H1 (cell line): ENCODE results near the gene HS2ST1. TPM values are rescaled to one million over a fixed set of nuclear protein-coding genes. Genes with fewer than 3 reads are reported as not detected.

Experiments used
- CTCF ChIA-PET: fragments of 300-600 bp; sonication (Branson Sonifier 250); formaldehyde crosslinking; loops from one replicate; lab custom pipeline; 2021; ENCODE audit not compliant: partially characterized antibody; lab: Charles Lee
- POLR2A ChIA-PET: fragments of 300-600 bp; sonication (Branson Sonifier 250); formaldehyde crosslinking; loops from one replicate; lab custom pipeline; 2021; ENCODE audit warnings: inconsistent platforms; ENCODE audit not compliant: partially characterized antibody; lab: Charles Lee
- DNase-seq, 2 experiments: peaks; one replicate each; pipeline versions ENCODE4 v3.0.0 to v3.0.0-alpha.2; 2010 to 2022; ENCODE audit warnings: low spot score in 2 of 2, low read depth in 1 of 2, mixed read lengths in 1 of 2
- FAIRE-seq: peaks from 2 replicates; lab custom pipeline; 2011; peaks lifted over from hg19 to GRCh38; lab: Jason Lieb, UNC
- H2AFZ ChIP-seq: 2 replicates; pipeline ENCODE4 v1.8.1; 2012; ENCODE audit warnings: low read length, inconsistent platforms
- H2AK5ac ChIP-seq: 2 replicates; pipeline ENCODE4 v1.6.1; 2013; ENCODE audit warnings: low read depth, low read length
- H2BK120ac ChIP-seq: replicated peaks from 2 replicates; pipeline ENCODE3; 2013; ENCODE audit warnings: low read depth, low read length, inconsistent platforms
- H2BK12ac ChIP-seq: 2 replicates; pipeline ENCODE4 v1.6.1; 2013; ENCODE audit warnings: low read depth, low read length
- H2BK15ac ChIP-seq: 2 replicates; pipeline ENCODE4 v1.6.1; 2013; ENCODE audit warnings: low read length
- H2BK20ac ChIP-seq: 2 replicates; pipeline ENCODE4 v1.6.1; 2013; ENCODE audit warnings: low read length
- H2BK5ac ChIP-seq: 2 replicates; pipeline ENCODE4 v1.6.1; 2013; ENCODE audit warnings: low read depth, low read length
- H3K14ac ChIP-seq: 2 replicates; pipeline ENCODE4 v1.6.1; 2013; ENCODE audit warnings: inconsistent platforms; ENCODE audit not compliant: insufficient read length
- H3K18ac ChIP-seq: 2 replicates; pipeline ENCODE4 v1.6.1; 2013; ENCODE audit warnings: low read length; ENCODE audit errors: extremely low read depth
- H3K23ac ChIP-seq: 2 replicates; pipeline ENCODE4 v1.6.1; 2013; ENCODE audit warnings: inconsistent platforms; ENCODE audit not compliant: insufficient read length
- H3K23me2 ChIP-seq: 2 replicates; pipeline ENCODE4 v1.6.1; 2013; ENCODE audit warnings: low read depth, low read length
- H3K27ac ChIP-seq: 2 replicates; pipeline ENCODE4 v1.6.1; 2011; ENCODE audit warnings: low read depth, low read length, inconsistent platforms
- H3K27me3 ChIP-seq, 4 experiments: replicated peaks in 1 of 4; 1 replicate in 1 of 4; 2 replicates in 3 of 4; pipeline versions ENCODE4 v1.6.1 to v1.8.1; 2011 to 2013; ENCODE audit warnings: low read length in 3 of 4, mild to moderate bottlenecking in 3 of 4, inconsistent platforms in 2 of 4, mixed read lengths in 2 of 4, moderate library complexity in 1 of 4; ENCODE audit not compliant: control insufficient read depth in 3 of 4, insufficient read depth in 3 of 4; ENCODE audit errors: extremely low read depth in 1 of 4
- H3K36me3 ChIP-seq, 4 experiments: 2 replicates each; pipeline versions ENCODE4 v1.6.1 to v1.8.1; 2011 to 2013; ENCODE audit warnings: mild to moderate bottlenecking in 4 of 4, low read length in 3 of 4, moderate library complexity in 2 of 4, control low read depth in 1 of 4, inconsistent platforms in 1 of 4; ENCODE audit not compliant: insufficient read depth in 4 of 4, control insufficient read depth in 2 of 4
- H3K4ac ChIP-seq: replicated peaks from 2 replicates; pipeline ENCODE3; 2013; ENCODE audit warnings: low read length, low read depth, mixed read lengths, inconsistent platforms; ENCODE audit not compliant: insufficient read length
- H3K4me1 ChIP-seq, 4 experiments: replicated peaks in 1 of 4; 1 replicate in 1 of 4; 2 replicates in 3 of 4; pipeline versions ENCODE4 v1.6.1 to v1.8.1; 2011 to 2013; ENCODE audit warnings: low read length in 3 of 4, inconsistent platforms in 2 of 4, mixed read lengths in 1 of 4; ENCODE audit not compliant: insufficient read depth in 4 of 4, control insufficient read depth in 3 of 4
- H3K4me2 ChIP-seq, 2 experiments: 2 replicates each; pipeline versions ENCODE4 v1.6.1 to v1.8.1; 2011 to 2013; ENCODE audit warnings: low read depth in 2 of 2, low read length in 2 of 2, control low read depth in 1 of 2, inconsistent platforms in 1 of 2, mild to moderate bottlenecking in 1 of 2; ENCODE audit not compliant: insufficient read depth in 1 of 2
- H3K4me3 ChIP-seq, 4 experiments: fragments of 200-600, 300-600 bp in 1 of 4; sonication (generic), shearing (Covaris generic), sonication (Bioruptor Twin) in 1 of 4; 2 replicates each; pipeline versions ENCODE4 v1.5.1 to v1.8.1; 2011 to 2016; ENCODE audit warnings: low read length in 4 of 4, low read depth in 3 of 4, control low read depth in 2 of 4, inconsistent platforms in 2 of 4, mild to moderate bottlenecking in 2 of 4, mixed read lengths in 1 of 4, moderate library complexity in 1 of 4; ENCODE audit not compliant: insufficient read depth in 2 of 4; ENCODE audit errors: extremely low read depth in 1 of 4
- H3K56ac ChIP-seq: replicated peaks from 2 replicates; pipeline ENCODE3; 2013; ENCODE audit warnings: low read depth, mild to moderate bottlenecking, mixed read lengths, low read length, inconsistent platforms; ENCODE audit not compliant: insufficient read length
- H3K79me1 ChIP-seq: 2 replicates; pipeline ENCODE4 v1.6.1; 2013; ENCODE audit warnings: low read depth, low read length, control low read depth
- H3K79me2 ChIP-seq, 2 experiments: 2 replicates each; pipeline versions ENCODE4 v1.6.1 to v1.8.1; 2012 to 2013; ENCODE audit warnings: low read length in 2 of 2, mild to moderate bottlenecking in 2 of 2, inconsistent platforms in 1 of 2; ENCODE audit not compliant: insufficient read depth in 2 of 2, control insufficient read depth in 1 of 2
- H3K9ac ChIP-seq, 4 experiments: replicated peaks in 1 of 4; 1 replicate in 1 of 4; 2 replicates in 3 of 4; pipeline versions ENCODE4 v1.6.1 to v1.8.1; 2011 to 2013; ENCODE audit warnings: low read depth in 3 of 4, low read length in 3 of 4, control low read depth in 2 of 4, mild to moderate bottlenecking in 2 of 4, moderate library complexity in 2 of 4, inconsistent platforms in 1 of 4; ENCODE audit errors: extremely low read depth in 1 of 4
- H3K9me3 ChIP-seq, 2 experiments: 2 replicates each; pipeline versions ENCODE4 v1.6.1 to v1.8.1; 2012 to 2013; ENCODE audit warnings: mild to moderate bottlenecking in 2 of 2, moderate library complexity in 2 of 2, control low read depth in 1 of 2, inconsistent platforms in 1 of 2, low read depth in 1 of 2, low read length in 1 of 2, mixed read lengths in 1 of 2; ENCODE audit not compliant: insufficient read depth in 2 of 2
- H4K20me1 ChIP-seq, 2 experiments: replicated peaks in 1 of 2; 2 replicates each; pipeline versions ENCODE3 to v1.8.1; 2011 to 2013; ENCODE audit warnings: inconsistent platforms in 2 of 2, low read length in 2 of 2, mild to moderate bottlenecking in 1 of 2; ENCODE audit not compliant: insufficient read depth in 2 of 2, control insufficient read depth in 1 of 2
- H4K5ac ChIP-seq: 2 replicates; pipeline ENCODE4 v1.6.1; 2013; ENCODE audit warnings: low read length, low read depth, mixed read lengths, inconsistent platforms; ENCODE audit not compliant: insufficient read length
- H4K8ac ChIP-seq: 2 replicates; pipeline ENCODE4 v1.8.0; 2013; ENCODE audit warnings: mild to moderate bottlenecking, moderate library complexity, low read length, inconsistent platforms; ENCODE audit not compliant: insufficient read depth; ENCODE audit errors: extremely low read depth
- H4K91ac ChIP-seq: replicated peaks from 2 replicates; pipeline ENCODE3; 2013; ENCODE audit warnings: low read length, mixed read lengths, inconsistent platforms; ENCODE audit not compliant: insufficient read length
- JUN ChIP-seq: IDR thresholded peaks from 2 replicates; pipeline ENCODE4 v1.6.1; 2011; ENCODE audit warnings: low read depth, mild to moderate bottlenecking, improper control_type of control experiment, low read length
- JUND ChIP-seq: IDR thresholded peaks from 2 replicates; pipeline ENCODE4 v1.6.1; 2011; ENCODE audit warnings: mild to moderate bottlenecking, improper control_type of control experiment, low read length
- WGBS, 2 experiments: shearing (Covaris generic) in 1 of 2; methylation state at CpG; one replicate each; pipeline versions ENCODE4 v1.1.6 to v1.1.7; 2013 to 2015; ENCODE audit warnings: low lambda C conversion rate in 2 of 2, mixed read lengths in 2 of 2, inconsistent platforms in 1 of 2, low coverage in 1 of 2, missing lambda C conversion rate in 1 of 2; ENCODE audit not compliant: insufficient replicate concordance in 2 of 2, insufficient coverage in 1 of 2, insufficient read length in 1 of 2; ENCODE audit errors: extremely low coverage in 1 of 2, missing lambda C conversion rate in 1 of 2; 5-methylcytosine and 5-hydroxymethylcytosine counted together
- polyA plus RNA-seq, 7 experiments: library from polyadenylated mRNA; depleted of rRNA in 3 of 7; stranded (reverse) in 5 of 7; unstranded in 2 of 7; fragments of >200 nt in 5 of 7; fragments of 200-250 nt in 2 of 7; gene quantifications; 1 replicate in 5 of 7; 2 replicates in 1 of 7; 4 replicates in 1 of 7; pipeline versions ENCODE4 v1.2.1 to v1.2.3, GENCODE V29; 2011 to 2013; ENCODE audit warnings: missing spikeins in 2 of 7, mixed read lengths in 2 of 7
- total RNA-seq: library from RNA; stranded (reverse); fragmentation: NEBNext Ultra II Directional; extraction: Animal tissue kit (Norgen Biotek cat#: 25700); gene quantifications from 2 replicates; pipeline ENCODE4 v1.2.1, GENCODE V29; 2021

HS2ST1 gene
- total and polyA plus RNA-seq, 2 of the 8 experiments (the other 6 are each of a cell fraction or from before 2014, with no cell fraction given): 5.2 to 28.3 TPM

DNA sequence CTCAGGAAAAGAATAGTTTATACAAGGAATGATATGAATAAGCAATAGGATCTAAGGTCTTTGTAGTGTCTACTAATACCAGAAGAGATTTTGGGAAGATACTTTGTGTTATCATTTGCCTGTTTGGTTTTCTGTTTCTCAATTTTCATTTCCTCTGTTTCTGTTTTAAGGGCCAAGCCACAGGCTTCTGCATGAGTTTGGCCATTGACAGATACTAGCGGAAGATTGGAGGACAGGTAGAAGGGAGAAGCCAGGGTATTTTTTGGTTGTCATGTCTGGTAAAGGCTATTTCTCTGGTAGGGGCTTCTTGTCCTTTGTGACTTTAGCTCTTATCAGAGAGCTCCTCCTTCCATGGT lies 51.4 kb downstream of the HS2ST1 start:
- 89% methylated on average over 1 of the region's 1 CpG; no CpG with 5 or more reads in 1 of the 2 experiments for WGBS, 2 experiments
- H2BK12ac ChIP-seq: no peak overlapping the region
- H2BK5ac ChIP-seq: no peak overlapping the region
- H3K23me2 ChIP-seq: no peaks in the 10 kb centered on the region
- no peak overlapping the region for H4K8ac ChIP-seq
- H3K18ac ChIP-seq: no peak overlapping the region
- no peak overlapping the region for H3K14ac ChIP-seq
- no peaks in the 10 kb centered on the region for H3K27me3 ChIP-seq
- no peaks in the 10 kb centered on the region for H3K4me1 ChIP-seq
- no peak overlapping the region for H2BK15ac ChIP-seq
- no peak for FAIRE-seq
- no peak overlapping the region for H2BK20ac ChIP-seq
- peaks cover 0 to 3% of the 10 kb centered on the region in 2 experiments for H4K20me1 ChIP-seq
- no peak for DNase-seq
- H3K9ac ChIP-seq: no peak overlapping the region
- no peak overlapping the region for H3K56ac ChIP-seq
- no peak overlapping the region for H3K4me2 ChIP-seq
- peaks cover 0 to 12% of the 10 kb centered on the region in 2 experiments; a peak in 2 of 4 replicates for H3K9me3 ChIP-seq
- TF ChIP-seq JUN (no peak), JUND (no peak)
- no peak overlapping the region for H3K4me3 ChIP-seq
- ChIA-PET CTCF (interaction anchor here (0.7 to 3.2 kb wide), 8 partner anchors 9 to 184 kb away, joined by 3 to 16 read pairs (median 5); no protein-coding TSS in a partner anchor), POLR2A (interaction anchor here (1.0 to 1.4 kb wide), 2 partner anchors 52 to 86 kb away, joined by 3 read pairs; partner anchors contain the start of genes HS2ST1 and SELENOF)
- H4K5ac ChIP-seq: no peak overlapping the region
- no peaks in the 10 kb centered on the region; a peak in 1 of 8 replicates for H3K36me3 ChIP-seq
- H4K91ac ChIP-seq: no peak overlapping the region
- H2BK120ac ChIP-seq: no peak overlapping the region
- H3K27ac ChIP-seq: no peak overlapping the region
- H2AFZ ChIP-seq: no peak overlapping the region
- H3K4ac ChIP-seq: no peak overlapping the region
- no peaks in the 10 kb centered on the region for H3K79me1 ChIP-seq
- peaks cover 0 to 59% of the 10 kb centered on the region in 2 experiments; a peak in 2 of 4 replicates for H3K79me2 ChIP-seq
- H2AK5ac ChIP-seq: no peak overlapping the region
- H3K23ac ChIP-seq: no peak overlapping the region
